GM12892 (cell line): ENCODE measurements around the gene HEMK1.

Experiments used
- POLR2A ChIP-seq: IDR thresholded peaks from 2 replicates; pipeline ENCODE4 v1.6.1; 2011; ENCODE audit warnings: low read depth, low read length, control low read depth
- POLR2AphosphoS5 ChIP-seq: IDR thresholded peaks from 2 replicates; pipeline ENCODE4 v1.6.1; 2011; ENCODE audit warnings: low read depth, low read length, control low read depth
- TAF1 ChIP-seq: IDR thresholded peaks from 2 replicates; pipeline ENCODE4 v1.6.1; 2011; ENCODE audit warnings: low read depth, mild to moderate bottlenecking, control low read depth, low read length, borderline replicate concordance

GRCh38 chr3:50587373-50587772 is 18.1 kb downstream of the HEMK1 start:
- TF ChIP-seq POLR2A (no peak), TAF1 (no peak), POLR2AphosphoS5 (no peak)
